SK-N-DZ (cell line): ENCODE data around the gene EXT2. TPM values are rescaled to one million over a fixed set of nuclear protein-coding genes. Genes with fewer than 3 reads are reported as not detected.
A peak's percentile ranks its signal among the peaks of the same experiment; 100 is the strongest.

Experiments
- DNase-seq: peaks from one replicate; pipeline ENCODE4 v3.0.0-alpha.2; 2015; ENCODE audit warnings: low spot score
- polyA plus RNA-seq, 2 experiments: library from polyadenylated mRNA; depleted of rRNA; stranded (reverse); fragments of >200 nt; gene quantifications; 2 replicates each; pipeline ENCODE4 v1.2.3, GENCODE V29; 2014

The EXT2 gene
- 38.3 and 45.8 TPM in 2 replicates for polyA plus RNA-seq (2014; cell fraction: cytosol; rRNA removed)
- 18.4 and 22.8 TPM in 2 replicates for polyA plus RNA-seq (2014; cell fraction: nucleus; rRNA removed)

DNA sequence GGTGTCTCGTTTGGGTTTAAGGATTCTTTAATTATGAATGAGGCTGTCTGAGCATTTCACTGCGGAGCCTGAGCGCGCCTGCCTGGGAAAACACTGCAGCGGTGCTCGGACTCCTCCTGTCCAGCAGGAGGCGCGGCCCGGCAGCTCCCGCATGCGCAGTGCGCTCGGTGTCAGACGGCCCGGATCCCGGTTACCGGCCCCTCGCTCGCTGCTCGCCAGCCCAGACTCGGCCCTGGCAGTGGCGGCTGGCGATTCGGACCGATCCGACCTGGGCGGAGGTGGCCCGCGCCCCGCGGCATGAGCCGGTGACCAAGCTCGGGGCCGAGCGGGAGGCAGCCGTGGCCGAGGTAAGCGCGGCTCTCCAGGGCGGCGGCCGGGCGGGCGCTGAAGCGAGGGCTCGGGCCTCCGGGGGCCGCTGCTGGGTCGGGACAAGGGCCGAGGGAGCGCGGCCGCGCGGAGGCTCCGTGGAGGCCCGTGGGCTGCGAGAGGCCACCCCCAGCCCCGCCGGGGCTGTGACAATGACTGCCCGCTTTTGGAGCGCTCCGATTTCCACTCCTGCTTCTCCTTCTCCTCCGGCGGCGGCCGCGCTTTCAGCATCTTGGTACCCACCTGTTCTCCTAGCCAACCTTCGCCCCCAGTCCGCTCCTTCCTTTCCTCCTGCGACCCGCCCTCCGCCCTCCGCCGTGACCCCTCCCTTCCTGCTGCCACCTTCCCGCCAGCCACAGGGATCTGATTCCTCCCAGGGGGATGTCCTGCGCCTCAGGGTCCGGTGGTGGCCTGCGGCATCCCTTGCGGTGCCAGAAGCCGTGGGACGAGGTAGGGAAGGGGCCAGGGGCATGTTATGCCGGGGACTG, at the start of gene EXT2:
TSS of gene EXT2 (plus strand) at position 173 of the 854 bp plus-strand sequence. CDS start 12,035 bp downstream, outside the sequence.
- peak; percentile 80 for DNase-seq

DNA sequence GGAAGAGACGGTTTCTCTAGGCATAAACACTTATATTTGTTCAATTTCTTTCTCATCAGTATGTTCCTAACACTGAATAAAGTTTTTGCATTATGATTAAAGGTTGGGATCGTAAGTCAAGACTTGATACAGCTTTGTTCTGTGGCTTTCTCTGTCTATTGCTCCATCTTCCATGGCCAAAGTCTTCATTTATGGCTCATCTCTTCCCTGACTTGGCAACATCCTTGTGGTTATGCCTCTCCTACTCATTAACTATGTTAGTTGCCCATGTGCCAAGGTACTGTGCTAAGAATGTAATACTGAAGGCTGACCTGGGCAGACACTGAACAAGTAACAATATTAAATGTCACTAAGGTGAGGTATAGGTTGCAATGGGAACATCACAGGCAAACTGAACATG, 49.3 kb upstream of the EXT2 start:
- DNase-seq = no peak

DNA sequence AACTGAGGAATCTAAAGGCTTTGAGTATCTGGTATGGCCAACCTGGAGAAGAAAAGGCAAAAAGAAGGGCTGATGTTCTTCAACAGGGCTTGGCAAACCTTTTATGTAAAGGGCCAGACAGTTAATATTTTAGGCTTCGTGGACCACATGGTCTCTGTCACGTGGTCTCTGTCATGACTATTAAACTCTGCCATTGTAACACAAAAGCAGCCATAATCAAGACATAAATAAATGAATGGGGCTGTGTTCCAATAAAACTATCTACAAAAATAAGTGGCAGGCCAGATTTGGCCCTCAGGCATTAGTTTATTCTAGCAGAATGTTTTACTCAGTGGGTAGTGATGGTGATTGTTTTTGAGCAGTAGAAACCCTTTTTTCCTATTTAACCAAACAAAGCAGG, 48.2 kb upstream of the EXT2 start:
- no peak for DNase-seq

DNA sequence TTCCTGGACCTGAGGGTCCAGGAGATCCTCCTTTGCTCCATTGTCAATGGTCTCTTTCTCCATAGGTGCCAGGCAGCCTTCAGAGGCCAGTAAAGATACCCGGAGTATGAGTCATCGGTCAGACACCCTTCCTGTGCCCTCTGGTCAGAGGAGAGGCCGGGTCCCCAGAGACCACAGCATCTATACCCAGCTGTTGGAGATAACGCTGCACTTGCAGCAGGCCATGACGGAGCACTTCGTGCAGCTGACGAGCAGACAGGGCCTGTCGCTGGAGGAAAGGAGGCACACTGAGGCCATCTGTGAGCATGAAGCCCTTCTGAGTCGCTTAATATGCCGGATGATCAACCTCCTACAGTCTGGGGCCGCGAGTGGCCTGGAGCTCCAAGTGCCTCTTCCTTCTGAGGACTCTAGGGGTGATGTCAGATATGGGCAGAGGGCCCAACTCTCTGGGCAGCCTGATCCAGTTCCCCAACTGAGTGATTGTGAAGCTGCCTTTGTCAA, 47.5 kb upstream of the EXT2 start, which contains the start of gene ACCSL:
TSS of gene ACCSL (plus strand) at position 51 of the 501 bp plus-strand sequence. CDS start at position 107, 56 bp downstream.
- DNase-seq = no peak

DNA sequence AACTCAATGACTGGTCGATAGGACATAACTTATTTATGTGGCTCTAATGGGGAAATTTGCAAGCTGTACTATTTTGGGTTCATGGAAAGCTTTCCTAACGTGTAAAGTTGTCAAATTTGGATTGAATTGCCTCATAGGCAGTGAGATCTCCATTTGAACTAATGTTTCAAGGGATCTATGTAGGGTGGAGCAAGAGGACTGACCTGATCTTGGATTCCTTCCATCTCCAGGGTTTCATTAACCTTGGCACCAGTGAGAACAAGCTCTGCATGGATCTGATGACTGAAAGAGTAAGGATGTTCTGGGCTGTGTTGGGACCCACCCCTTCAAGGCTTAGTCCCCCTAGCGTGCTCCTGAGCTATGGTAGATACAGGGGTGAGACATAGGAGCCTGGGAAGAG, 45.6 kb upstream of the EXT2 start:
- DNase-seq = no peak

DNA sequence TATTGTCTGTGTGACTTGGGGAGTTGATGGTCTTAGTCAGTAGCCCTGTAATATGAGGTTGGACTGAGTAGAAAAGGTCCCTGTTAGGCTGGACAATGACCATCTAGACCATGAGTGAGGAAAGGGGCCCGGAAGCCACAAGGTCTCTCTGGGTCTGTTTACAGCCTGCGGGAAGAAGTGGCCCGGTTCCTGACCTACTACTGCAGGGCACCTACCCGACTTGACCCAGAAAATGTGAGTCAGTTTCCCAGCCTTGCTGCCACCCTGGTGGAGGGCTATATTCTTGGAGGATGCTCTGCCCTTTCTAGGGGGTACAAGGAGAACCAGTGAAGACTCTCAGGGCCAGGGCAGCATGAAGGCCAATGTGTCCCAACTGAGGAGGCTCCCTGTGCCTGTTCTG, 44.3 kb upstream of the EXT2 start:
- DNase-seq = no peak

DNA sequence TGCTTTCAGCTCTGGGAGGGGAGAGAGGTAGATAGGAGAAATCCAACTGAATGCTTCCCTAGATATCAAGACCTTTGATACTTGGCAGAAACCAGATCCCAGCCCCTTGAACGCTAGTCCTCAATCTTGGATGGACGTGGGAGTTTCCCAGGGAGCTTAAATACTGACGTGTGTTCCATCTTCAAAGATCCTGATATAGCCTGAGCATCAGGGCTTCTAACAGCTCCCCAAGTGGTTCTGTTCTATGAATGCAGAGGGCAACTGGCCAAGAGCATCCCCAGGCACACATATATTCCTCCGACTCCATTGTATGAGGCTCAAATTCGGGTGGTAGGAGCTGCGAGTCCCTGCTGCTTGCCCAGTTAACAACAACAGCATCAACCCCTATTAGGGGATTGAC, 38.1 kb upstream of the EXT2 start:
- no peak for DNase-seq

DNA sequence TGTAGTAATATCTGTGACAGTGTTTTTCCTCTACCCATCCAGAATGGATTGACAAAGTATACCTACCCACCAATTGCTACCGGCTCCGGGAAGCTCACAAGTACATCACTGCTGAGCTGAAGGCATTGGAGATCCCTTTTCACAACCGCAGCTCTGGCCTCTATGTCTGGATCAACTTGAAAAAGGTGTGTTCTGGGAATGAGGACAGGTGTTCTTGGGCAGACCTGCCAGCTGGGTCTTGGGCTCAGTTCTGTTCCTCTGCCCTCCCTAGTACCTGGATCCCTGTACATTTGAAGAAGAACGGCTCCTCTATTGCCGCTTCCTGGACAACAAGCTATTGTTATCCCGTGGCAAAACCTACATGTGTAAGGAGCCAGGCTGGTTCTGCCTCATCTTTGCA, 37.2 kb upstream of the EXT2 start:
- DNase-seq = no peak

DNA sequence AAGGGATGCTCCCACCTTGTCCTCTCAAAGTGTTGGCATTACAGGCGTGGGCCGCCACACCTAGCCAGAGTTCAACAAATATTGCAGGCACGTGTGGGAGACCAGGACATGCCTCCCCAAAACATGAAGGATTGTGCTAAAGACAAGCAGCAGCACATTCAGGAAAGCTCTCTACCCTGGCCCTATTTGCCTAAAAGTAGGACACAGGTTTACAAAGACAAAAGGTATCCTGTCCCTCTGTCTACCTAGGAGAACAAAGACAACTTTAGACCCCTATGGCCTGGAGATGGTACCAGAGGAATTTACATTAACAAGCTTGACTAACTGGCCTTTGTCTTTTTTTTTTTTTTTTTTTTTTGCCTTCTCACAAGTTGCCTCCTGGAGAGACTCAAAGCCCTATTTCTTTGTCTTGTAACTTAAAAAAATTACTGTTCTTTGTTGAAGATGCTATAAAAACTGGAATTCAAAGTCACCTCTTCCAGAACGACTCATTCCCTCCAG, 30.3 kb upstream of the EXT2 start:
- no peak for DNase-seq

DNA sequence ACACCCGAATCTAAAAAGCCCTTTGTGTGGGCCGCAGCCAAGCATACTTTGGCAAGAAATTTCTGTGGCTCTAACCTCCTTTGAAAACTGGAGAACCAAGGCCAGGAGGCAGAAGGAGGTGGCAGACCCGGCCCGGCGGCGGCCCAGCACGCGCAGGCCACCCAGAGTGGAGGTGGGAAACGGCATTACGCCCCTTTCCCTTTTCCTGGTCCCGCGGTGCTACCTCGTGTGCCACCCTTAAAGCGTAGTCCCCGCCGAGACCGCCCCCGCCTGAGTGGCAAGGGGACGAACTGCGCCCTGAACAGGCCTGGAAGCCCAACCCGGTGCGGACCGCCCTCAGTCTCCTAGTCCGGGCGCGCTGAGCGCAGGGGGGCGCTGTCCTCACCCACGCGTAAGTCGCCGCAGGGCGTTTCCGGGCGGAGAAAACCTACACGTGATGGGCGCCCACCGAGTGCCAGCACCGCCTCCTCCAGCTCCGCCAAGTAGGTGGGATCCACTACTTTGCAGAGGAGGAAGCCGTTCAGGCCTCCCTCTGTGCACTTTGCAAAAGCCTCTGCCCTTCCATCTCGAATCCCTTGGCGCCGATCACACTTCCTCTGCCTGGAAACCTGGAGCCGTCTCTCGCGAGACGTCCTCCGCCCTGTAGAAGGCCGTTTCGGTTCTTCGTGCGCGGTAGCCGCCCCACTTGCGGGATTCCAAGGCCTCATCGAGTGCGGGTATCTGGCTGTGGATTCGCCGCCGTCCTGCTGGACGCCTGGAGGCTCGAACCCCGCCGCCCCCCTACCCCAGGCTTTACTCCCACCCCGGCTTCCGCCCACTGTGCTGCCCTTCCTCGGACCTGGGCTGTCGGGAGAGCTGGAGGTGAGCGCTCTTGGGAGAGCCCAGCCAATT, 29.4 kb upstream of the EXT2 start, which contains the start of gene ACCS:
TSS of gene ACCS (plus strand) at position 430 of the 891 bp plus-strand sequence. CDS start 1,358 bp downstream, outside the sequence.
- DNase-seq = no peak

DNA sequence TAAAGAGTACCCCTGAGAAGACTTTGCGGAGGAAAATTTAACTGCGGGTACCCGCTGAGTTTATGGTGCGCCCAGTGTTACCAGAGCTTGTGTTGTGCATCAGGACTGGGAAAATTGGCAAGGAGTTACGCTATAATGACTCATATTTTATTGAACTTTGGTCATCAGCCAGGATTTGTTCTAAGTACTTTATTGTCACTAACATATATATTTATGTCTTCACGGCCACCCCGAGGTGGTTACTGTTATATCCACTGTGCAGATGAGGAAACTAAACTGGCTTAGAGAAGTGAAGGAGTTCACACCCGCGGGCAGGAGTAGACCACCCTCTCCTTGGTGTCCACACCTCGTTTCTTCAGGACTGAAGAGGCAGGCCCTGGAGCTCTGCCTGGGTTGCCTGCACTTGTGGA, 28.7 kb upstream of the EXT2 start:
- no peak for DNase-seq

DNA sequence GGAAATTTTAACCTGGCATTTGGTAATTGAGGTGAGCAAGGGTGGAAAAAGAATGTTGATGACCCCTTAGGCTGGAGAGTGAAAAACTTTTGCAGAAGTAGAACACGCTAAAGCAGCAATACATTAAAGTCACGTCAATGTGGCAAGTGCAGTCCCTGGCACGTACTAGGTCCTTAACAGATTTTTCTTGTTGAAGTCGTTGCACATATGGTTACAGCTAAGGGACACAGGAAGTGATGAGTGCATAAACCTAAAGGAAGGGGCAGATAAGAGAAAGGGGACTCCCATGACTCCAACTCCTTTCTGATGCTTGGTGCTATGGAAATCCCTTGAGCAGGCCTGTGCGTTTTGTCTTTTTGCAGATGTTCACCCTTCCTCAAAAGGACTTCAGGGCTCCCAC, 28.2 kb upstream of the EXT2 start:
- DNase-seq = no peak

DNA sequence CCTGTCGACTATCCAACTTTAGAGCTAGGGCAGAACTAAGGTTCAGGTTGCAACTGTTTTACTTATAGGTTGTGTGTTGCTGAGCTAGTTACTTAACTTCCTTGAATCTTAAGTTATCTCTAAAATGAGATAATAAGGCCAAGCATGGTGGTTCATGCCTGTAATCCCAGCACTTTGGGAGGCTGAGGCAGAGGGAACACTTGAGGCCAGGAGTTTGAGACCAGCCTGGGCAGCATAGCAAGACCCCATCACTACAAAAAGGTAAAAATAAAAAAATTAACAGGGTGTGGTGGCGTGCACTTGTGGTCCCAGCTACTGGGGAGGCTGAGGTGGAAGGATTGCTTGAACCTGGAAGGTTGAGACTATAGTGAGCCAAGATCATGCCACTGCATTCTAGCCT, 27.3 kb upstream of the EXT2 start:
- DNase-seq = no peak

DNA sequence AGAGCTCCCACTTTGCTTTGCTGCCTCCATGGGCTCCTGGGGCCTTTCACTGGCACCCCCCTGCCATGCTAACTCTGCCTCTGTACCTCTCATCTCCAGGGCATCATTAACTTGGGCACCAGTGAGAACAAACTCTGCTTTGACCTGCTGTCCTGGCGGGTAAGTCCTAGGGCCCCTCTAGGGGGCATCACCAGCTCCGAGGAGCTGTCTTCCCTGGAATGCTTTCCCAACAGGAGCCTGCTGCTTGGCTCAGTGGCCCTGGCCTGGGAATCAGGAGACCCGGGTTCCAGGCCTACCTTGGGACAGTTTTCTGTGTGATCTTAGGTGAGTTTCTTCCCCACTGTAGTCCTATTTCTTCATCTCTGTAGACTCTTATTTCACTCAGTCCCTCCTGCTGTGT, 24.3 kb upstream of the EXT2 start:
- DNase-seq = no peak

DNA sequence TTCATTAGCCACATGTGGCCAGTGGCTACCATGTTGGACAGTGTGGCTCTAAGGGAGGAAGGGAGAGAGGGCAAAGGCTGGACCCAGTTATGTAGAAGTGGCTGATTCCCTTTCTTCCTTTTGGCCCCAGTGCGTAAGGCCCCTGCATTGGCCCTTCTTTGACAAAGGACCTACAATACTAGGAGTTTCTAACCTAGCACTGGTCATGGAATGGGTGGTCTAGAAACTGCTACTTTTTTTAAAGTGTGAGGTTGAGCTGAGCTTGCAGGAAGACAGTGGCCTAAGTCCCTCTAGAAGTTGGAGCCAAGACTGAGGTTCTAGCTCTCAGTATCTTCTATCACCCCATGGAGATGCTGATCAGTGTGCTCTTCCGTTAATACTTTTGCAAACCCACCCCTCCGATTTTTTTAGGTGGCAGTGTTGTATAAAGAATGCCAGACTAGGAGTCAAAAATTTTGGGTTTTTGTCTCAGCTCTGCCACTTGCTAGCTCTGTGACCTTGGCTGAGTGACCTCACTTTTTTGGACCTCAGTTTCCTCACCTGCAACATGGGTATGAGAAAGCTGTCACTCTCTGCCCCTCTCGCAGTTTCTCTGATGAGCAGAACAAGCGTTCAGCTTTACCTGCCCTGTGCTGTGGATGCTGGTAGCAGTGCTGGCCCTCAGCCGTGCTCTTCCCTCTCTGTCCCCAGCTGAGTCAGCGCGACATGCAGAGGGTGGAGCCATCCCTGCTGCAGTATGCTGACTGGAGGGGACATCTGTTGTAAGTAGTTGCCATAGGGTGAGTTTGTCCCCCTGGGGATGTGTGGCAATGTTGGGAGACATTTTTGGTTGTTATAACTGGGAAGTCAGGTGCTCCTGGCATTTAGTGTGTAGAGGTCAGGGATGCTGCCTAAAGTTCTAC, 22.5 kb upstream of the EXT2 start:
- no peak for DNase-seq

DNA sequence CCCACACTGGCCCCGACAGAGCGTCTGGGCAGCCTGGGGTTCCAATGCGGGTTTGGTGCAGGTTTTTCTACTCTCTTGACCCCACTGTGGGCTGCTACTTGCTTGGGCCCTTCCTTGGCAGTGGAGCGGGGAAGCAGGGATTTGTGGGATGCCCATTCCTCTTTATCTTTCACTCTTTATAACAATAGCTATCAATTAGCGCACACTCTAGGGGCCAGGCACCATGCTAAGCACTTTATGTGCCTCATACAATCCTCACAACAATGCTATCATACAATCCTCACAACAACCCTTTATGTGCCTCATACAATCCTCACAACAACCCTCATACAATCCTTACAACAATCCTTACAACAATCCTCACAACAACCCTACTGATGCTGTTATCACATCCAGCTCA, 16.7 kb upstream of the EXT2 start:
- DNase-seq = no peak

DNA sequence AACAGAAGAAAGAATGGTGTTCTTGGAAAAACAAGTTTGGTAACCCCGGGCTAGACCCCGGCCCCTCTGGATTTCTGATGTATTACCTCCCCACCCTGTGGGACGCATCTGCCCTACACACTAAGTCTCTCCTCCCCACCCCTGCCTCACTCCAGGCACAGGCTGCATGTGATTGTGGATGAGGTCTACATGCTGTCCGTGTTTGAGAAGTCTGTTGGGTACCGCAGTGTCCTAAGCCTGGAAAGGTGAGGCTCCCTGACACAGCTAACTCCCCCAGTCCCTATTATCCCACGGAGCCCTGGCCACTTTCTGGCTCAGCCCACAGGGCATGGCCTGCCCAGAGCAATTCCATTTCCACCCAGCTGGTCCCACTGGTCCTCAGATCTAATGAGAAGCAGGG, 16.1 kb upstream of the EXT2 start:
- DNase-seq = no peak

DNA sequence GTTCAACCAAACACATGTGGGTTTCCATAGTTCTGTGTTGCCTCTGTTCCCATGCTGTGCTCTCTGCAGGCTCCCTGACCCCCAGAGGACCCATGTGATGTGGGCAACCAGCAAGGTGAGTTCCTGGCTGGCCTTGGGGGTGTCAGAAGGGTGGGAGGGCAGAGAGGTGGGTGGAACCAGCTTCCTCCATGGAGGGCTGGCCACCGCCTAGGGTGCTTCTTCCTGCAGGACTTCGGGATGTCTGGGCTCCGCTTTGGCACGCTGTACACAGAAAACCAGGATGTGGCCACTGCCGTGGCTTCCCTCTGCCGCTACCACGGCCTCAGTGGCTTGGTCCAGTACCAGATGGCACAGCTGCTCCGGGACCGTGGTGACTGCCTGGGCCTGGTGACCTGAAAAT, 14.5 kb upstream of the EXT2 start:
- DNase-seq = no peak

DNA sequence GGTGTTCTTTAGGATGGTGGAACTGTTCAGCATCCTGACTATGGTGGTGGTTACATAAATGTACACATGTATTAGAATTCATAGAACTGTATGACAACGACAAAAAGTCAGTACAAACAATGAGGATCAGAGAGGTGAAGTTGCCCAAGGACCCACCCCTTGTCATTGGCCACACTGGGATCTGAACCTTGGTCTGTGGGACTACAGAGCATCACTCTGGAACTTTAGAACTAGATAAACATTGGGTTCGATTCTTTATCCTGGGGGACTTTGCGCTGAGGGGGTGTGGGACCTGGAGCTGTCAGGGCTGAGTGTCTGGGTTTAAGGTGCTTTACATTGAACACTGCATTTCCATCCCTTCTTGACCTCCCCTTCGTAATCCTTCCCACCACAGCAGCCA, 12.8 kb upstream of the EXT2 start:
- no peak for DNase-seq

DNA sequence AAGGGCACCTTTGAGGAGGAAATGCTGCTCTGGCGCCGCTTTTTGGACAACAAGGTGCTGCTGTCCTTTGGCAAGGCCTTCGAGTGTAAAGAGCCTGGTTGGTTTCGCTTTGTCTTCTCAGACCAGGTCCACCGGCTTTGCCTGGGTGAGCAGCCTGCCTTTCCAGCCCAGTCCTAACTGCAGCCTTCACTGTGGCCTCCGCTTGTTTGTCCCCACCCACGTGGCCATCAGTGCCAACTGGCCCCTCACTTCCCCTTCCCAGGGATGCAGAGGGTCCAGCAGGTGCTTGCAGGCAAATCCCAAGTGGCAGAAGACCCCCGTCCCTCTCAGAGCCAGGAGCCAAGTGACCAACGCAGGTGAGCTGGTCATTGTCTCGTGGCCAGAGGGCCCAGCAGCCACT, 12.0 kb upstream of the EXT2 start:
- DNase-seq = no peak

DNA sequence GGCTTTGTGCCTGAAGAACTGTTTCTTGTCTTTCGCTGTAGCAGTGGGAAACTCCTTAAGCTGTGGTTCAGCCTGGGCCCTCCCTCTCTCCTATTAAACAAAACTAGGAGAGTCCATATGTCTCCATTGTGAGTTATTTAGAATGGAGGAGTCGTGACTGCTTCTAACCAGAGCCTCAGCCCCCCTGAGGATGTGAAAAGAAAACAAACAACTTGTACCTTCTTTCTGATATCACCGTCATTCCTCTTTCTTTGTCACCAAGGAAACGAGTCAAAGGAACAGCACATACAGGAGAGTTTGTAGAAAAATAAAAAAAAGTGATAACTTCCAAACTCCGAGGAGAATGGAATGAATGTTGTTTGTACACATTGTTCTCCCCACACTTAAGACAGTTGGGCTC, 11.6 kb upstream of the EXT2 start:
- DNase-seq = no peak
